MG63 (cell line): ENCODE measurements around the gene RAI1. TPM values are rescaled to one million over a fixed set of nuclear protein-coding genes. Genes with fewer than 3 reads are reported as not detected.

Experiments
- DNase-seq: peaks from one replicate; pipeline ENCODE4 v3.0.0-alpha.2; 2020
- H3K27me3 ChIP-seq: fragments of 250-450 bp; sonication (Bioruptor Pico); 2 replicates; pipeline ENCODE4 v1.5.1; 2020; ENCODE audit warnings: mild to moderate bottlenecking, moderate library complexity
- H3K36me3 ChIP-seq: fragments of 250-450 bp; sonication (Bioruptor Pico); 2 replicates; pipeline ENCODE4 v1.5.1; 2020; ENCODE audit warnings: mild to moderate bottlenecking, moderate library complexity
- H3K4me3 ChIP-seq: fragments of 250-450 bp; sonication (Bioruptor Pico); 2 replicates; pipeline ENCODE4 v1.5.1; 2020; ENCODE audit warnings: mild to moderate bottlenecking, moderate library complexity
- H3K9me3 ChIP-seq: fragments of 250-450 bp; sonication (Bioruptor Pico); 2 replicates; pipeline ENCODE4 v1.5.1; 2020; ENCODE audit warnings: mild to moderate bottlenecking, moderate library complexity
- total RNA-seq: library from RNA; depleted of rRNA; stranded (reverse); fragments of >200 nt; shearing (Covaris generic); gene quantifications from 2 replicates; pipeline ENCODE4 v1.2.3, GENCODE V29; 2014; ENCODE audit warnings: low replicate concordance; rRNA removed

The RAI1 gene
- total RNA-seq, 1 experiment from 2014 or later = 7.1 TPM

- Histone ChIP-seq H3K27me3 (no peaks in the 10 kb centered on the region), H3K36me3 (no peaks in the 10 kb centered on the region), H3K9me3 (no peaks in the 10 kb centered on the region), H3K4me3 (no peak overlapping the region)
- DNase-seq = no peak
Measured at GRCh38 chr17:17857496-17857895, 176.2 kb downstream of the RAI1 start.

DNA sequence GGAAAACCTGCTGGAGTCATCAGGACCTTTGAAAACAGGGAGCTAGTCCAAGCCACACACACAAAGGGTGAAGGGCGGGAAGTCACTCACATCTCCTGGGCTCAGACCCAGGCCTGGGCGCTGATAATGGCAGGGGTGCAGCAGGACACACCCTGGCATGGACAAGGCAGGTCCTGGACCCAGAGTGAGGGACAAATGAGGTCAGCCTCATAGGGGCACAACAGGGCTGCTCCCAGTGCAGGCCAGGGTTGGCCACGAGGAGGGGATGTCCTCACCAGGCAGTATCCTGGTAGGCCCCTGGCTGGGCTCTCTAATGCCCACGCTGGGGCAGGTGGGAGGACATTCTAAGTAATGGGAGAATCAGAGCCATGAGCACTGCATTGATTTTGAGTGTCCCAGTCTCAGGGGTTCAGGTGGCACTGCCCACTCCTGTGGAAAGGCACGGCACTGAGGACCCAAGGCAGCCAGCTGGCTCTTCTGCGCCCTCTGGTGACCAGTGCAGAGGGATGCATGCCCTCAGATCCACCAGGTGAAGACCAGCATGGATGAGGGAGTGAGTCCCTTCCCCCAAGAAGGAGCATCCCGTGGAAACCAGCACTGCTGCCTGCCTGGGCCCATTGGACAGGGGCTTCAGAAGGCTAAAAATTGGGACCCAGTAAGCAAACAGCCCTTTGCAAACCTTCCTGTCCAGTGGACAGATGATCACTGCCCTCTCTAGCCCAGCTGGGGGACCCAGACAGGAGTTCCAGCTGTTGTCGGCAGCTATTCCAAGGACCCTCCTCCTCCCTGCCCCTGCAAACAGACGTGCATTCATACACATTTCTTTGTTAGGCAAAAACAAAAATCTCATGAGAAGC is 178.9 kb downstream of the RAI1 start:
- peak; percentile 12 for DNase-seq
- Histone ChIP-seq H3K36me3 (no peaks in the 10 kb centered on the region), H3K4me3 (no peak overlapping the region), H3K9me3 (no peaks in the 10 kb centered on the region), H3K27me3 (no peaks in the 10 kb centered on the region)

- Histone ChIP-seq H3K4me3 (no peak overlapping the region), H3K9me3 (no peaks in the 10 kb centered on the region), H3K27me3 (no peaks in the 10 kb centered on the region), H3K36me3 (no peaks in the 10 kb centered on the region)
- DNase-seq = no peak
Measured at GRCh38 chr17:17860766-17861107, 179.5 kb downstream of the RAI1 start.

Other genes starting within 250 kb of the RAI1 start
- gene MED9, start 204.5 kb upstream of the RAI1 start, total RNA-seq = 7.0 and 13.3 TPM in 2 replicates
- gene RASD1, start 185.1 kb upstream of the RAI1 start, total RNA-seq = 0.67 and 5.6 TPM in 2 replicates
- 39.9 and 53.5 TPM in 2 replicates for gene PEMT, start 89.8 kb upstream of the RAI1 start, total RNA-seq
- 36.0 and 59.3 TPM in 2 replicates for gene SREBF1, start 155.5 kb downstream of the RAI1 start, total RNA-seq